HUES48 (cell line): ENCODE data around the gene PYDC2.
"Not testable (repeated sequence)": the region's sequence is repeated elsewhere in the genome, so short reads cannot be mapped to it uniquely, and the experiment has no call there.

Source experiments
- H3K27ac ChIP-seq: one replicate; pipeline ENCODE4 v1.7.0; 2013; ENCODE audit warnings: low read depth, low read length, inconsistent platforms
- H3K27me3 ChIP-seq: 2 replicates; pipeline ENCODE4 v1.6.1; 2013; ENCODE audit warnings: mild to moderate bottlenecking, low read length; ENCODE audit not compliant: control insufficient read depth, insufficient read depth
- H3K36me3 ChIP-seq: 2 replicates; pipeline ENCODE4 v1.6.1; 2013; ENCODE audit warnings: low read length; ENCODE audit not compliant: control insufficient read depth, insufficient read depth
- H3K4me1 ChIP-seq: 2 replicates; pipeline ENCODE4 v1.6.1; 2013; ENCODE audit warnings: mild to moderate bottlenecking, low read length; ENCODE audit not compliant: control insufficient read depth, insufficient read depth
- H3K4me3 ChIP-seq: 2 replicates; pipeline ENCODE4 v1.5.1; 2013; ENCODE audit warnings: mild to moderate bottlenecking, low read depth, low read length
- H3K9ac ChIP-seq: 2 replicates; pipeline ENCODE4 v1.6.1; 2013; ENCODE audit warnings: mild to moderate bottlenecking, low read depth, low read length, moderate library complexity
- H3K9me3 ChIP-seq: 2 replicates; pipeline ENCODE4 v1.6.1; 2013; ENCODE audit warnings: low read length; ENCODE audit not compliant: control insufficient read depth, insufficient read depth

Gene PYDC2

GRCh38 chr3:191470080-191470479 is 9.1 kb downstream of the PYDC2 start:
- no peaks in the 10 kb centered on the region for H3K36me3 ChIP-seq
- no peak overlapping the region for H3K27ac ChIP-seq
- no peaks in the 10 kb centered on the region for H3K27me3 ChIP-seq
- no peak overlapping the region for H3K4me3 ChIP-seq
- H3K9ac ChIP-seq = no peak overlapping the region
- H3K4me1 ChIP-seq = no peaks in the 10 kb centered on the region
- H3K9me3 ChIP-seq = no peaks in the 10 kb centered on the region

- H3K27me3 ChIP-seq = no peaks in the 10 kb centered on the region
- no peaks in the 10 kb centered on the region for H3K9me3 ChIP-seq
- H3K9ac ChIP-seq = no peak overlapping the region
- H3K27ac ChIP-seq = no peak overlapping the region
- H3K4me3 ChIP-seq = no peak overlapping the region
- H3K4me1 ChIP-seq = no peaks in the 10 kb centered on the region
- H3K36me3 ChIP-seq = no peaks in the 10 kb centered on the region
These were observed 9.6 kb downstream of the PYDC2 start for GRCh38 chr3:191470545-191470944.

- H3K27me3 ChIP-seq = no peaks in the 10 kb centered on the region
- H3K4me1 ChIP-seq = peaks cover 3% of the 10 kb centered on the region; the same call in 1 of the 2 replicates
- H3K27ac ChIP-seq = no peak overlapping the region
- no peaks in the 10 kb centered on the region for H3K36me3 ChIP-seq
- no peak overlapping the region for H3K4me3 ChIP-seq
- H3K9me3 ChIP-seq = no peaks in the 10 kb centered on the region
- no peak overlapping the region for H3K9ac ChIP-seq
These were observed 12.8 kb downstream of the PYDC2 start for GRCh38 chr3:191473661-191474198.

- Histone ChIP-seq H3K27ac (no peak overlapping the region), H3K4me3 (no peak overlapping the region), H3K36me3 (no peaks in the 10 kb centered on the region), H3K9me3 (no peaks in the 10 kb centered on the region), H3K9ac (no peak overlapping the region), H3K4me1 (peaks cover 3% of the 10 kb centered on the region; the same call in 1 of the 2 replicates), H3K27me3 (no peaks in the 10 kb centered on the region)
These were observed 15.3 kb downstream of the PYDC2 start for GRCh38 chr3:191476066-191476772.

GRCh38 chr3:191483994-191484393 is 23.0 kb downstream of the PYDC2 start:
- not testable (repeated sequence) for H3K4me1 ChIP-seq, H3K9ac ChIP-seq, H3K9me3 ChIP-seq, H3K27me3 ChIP-seq, H3K27ac ChIP-seq, H3K36me3 ChIP-seq, H3K4me3 ChIP-seq

GRCh38 chr3:191484461-191484860 is 23.5 kb downstream of the PYDC2 start:
- no peak overlapping the region for H3K9ac ChIP-seq
- no peak overlapping the region for H3K4me3 ChIP-seq
- H3K4me1 ChIP-seq = no peaks in the 10 kb centered on the region
- H3K36me3 ChIP-seq = no peaks in the 10 kb centered on the region
- H3K27me3 ChIP-seq = no peaks in the 10 kb centered on the region
- no peaks in the 10 kb centered on the region for H3K9me3 ChIP-seq
- no peak overlapping the region for H3K27ac ChIP-seq

- no peak overlapping the region for H3K4me3 ChIP-seq
- no peaks in the 10 kb centered on the region for H3K36me3 ChIP-seq
- no peak overlapping the region for H3K9ac ChIP-seq
- H3K27me3 ChIP-seq = no peaks in the 10 kb centered on the region
- no peaks in the 10 kb centered on the region for H3K4me1 ChIP-seq
- H3K9me3 ChIP-seq = no peaks in the 10 kb centered on the region
- H3K27ac ChIP-seq = no peak overlapping the region
These were observed 31.6 kb downstream of the PYDC2 start for GRCh38 chr3:191492601-191493000.

GRCh38 chr3:191493336-191493735 is 32.4 kb downstream of the PYDC2 start:
- Histone ChIP-seq H3K9me3 (no peaks in the 10 kb centered on the region), H3K27me3 (no peaks in the 10 kb centered on the region), H3K4me1 (no peaks in the 10 kb centered on the region), H3K36me3 (no peaks in the 10 kb centered on the region), H3K4me3 (no peak overlapping the region), H3K27ac (no peak overlapping the region), H3K9ac (no peak overlapping the region)

GRCh38 chr3:191499307-191500080 is 38.5 kb downstream of the PYDC2 start:
- H3K9me3 ChIP-seq = no peaks in the 10 kb centered on the region
- H3K4me1 ChIP-seq = no peaks in the 10 kb centered on the region
- H3K4me3 ChIP-seq = no peak overlapping the region
- H3K9ac ChIP-seq = no peak overlapping the region
- H3K36me3 ChIP-seq = no peaks in the 10 kb centered on the region
- no peak overlapping the region for H3K27ac ChIP-seq
- no peaks in the 10 kb centered on the region for H3K27me3 ChIP-seq

GRCh38 chr3:191500892-191501291 is 39.9 kb downstream of the PYDC2 start:
- Histone ChIP-seq H3K27ac (no peak overlapping the region), H3K36me3 (no peaks in the 10 kb centered on the region), H3K27me3 (no peaks in the 10 kb centered on the region), H3K9me3 (no peaks in the 10 kb centered on the region), H3K9ac (no peak overlapping the region), H3K4me1 (no peaks in the 10 kb centered on the region), H3K4me3 (no peak overlapping the region)

GRCh38 chr3:191502583-191502982 is 41.6 kb downstream of the PYDC2 start:
- no peaks in the 10 kb centered on the region for H3K36me3 ChIP-seq
- H3K4me3 ChIP-seq = no peak overlapping the region
- no peaks in the 10 kb centered on the region for H3K27me3 ChIP-seq
- H3K9ac ChIP-seq = no peak overlapping the region
- no peak overlapping the region for H3K27ac ChIP-seq
- no peaks in the 10 kb centered on the region for H3K4me1 ChIP-seq
- H3K9me3 ChIP-seq = no peaks in the 10 kb centered on the region
